GM10266 (cell line): ENCODE results near the gene LONP2.

Source experiments
- DNase-seq: peaks from one replicate; pipeline ENCODE4 v3.0.0; 2012; ENCODE audit errors: extremely low spot score
- CTCF ChIP-seq: IDR thresholded peaks from 2 replicates; pipeline ENCODE4 v1.5.1; 2012; ENCODE audit warnings: mild to moderate bottlenecking, low read depth; ENCODE audit not compliant: control insufficient read depth, insufficient read depth; ENCODE audit errors: missing control alignments

The LONP2 gene

GRCh38 chr16:48244080-48244862 is at the start of gene LONP2:
Gene LONP2, plus strand, starts transcription at chr16:48244300. Its CDS starts 89 bp downstream, at chr16:48244389.
- DNase-seq = peak; percentile 93
- TF ChIP-seq CTCF = no peak

GRCh38 chr16:48194828-48195556 is 49.1 kb upstream of the LONP2 start:
- TF ChIP-seq CTCF = no peak
- DNase-seq = no peak

- TF ChIP-seq CTCF = no peak
- no peak for DNase-seq
These were observed 46.8 kb upstream of the LONP2 start for GRCh38 chr16:48197294-48197693.

- no peak for DNase-seq
- no peak for TF ChIP-seq CTCF
These were observed 42.4 kb upstream of the LONP2 start for GRCh38 chr16:48201515-48202201.

- no peak for DNase-seq
- TF ChIP-seq CTCF = no peak
These were observed 39.9 kb upstream of the LONP2 start for GRCh38 chr16:48203974-48204824.

GRCh38 chr16:48204825-48205151 is 39.3 kb upstream of the LONP2 start:
- no peak for DNase-seq
- TF ChIP-seq CTCF = no peak
